Melanocyte of skin (primary cell): ENCODE measurements around the gene FAM76A. TPM values are rescaled to one million over a fixed set of nuclear protein-coding genes. Genes with fewer than 3 reads are reported as not detected.

Experiments used
- small RNA-seq, 2 donors: library from RNA; depleted of rRNA; stranded (forward); fragments of <200 nt; gene quantifications; one replicate each; pipeline ENCODE3, GENCODE V24; 2012
- total RNA-seq, 2 donors: library from RNA; depleted of rRNA; stranded (reverse); fragments of >200 nt; gene quantifications; 2 replicates each; pipeline ENCODE4 v1.2.3, GENCODE V29; 2012

The FAM76A gene
- 10 to 100 TPM; 28.6 to 43.7 TPM for total RNA-seq

GRCh38 chr1:27725374-27726172 is at the start of gene FAM76A:
TSS of gene FAM76A (plus strand) at chr1:27725961. CDS start at chr1:27726081, 120 bp downstream.

GRCh38 chr1:27772932-27773825 is 47.4 kb downstream of the FAM76A start, which contains the start of gene STX12:
TSS of gene STX12 (plus strand) at chr1:27773219. CDS start at chr1:27773308, 89 bp downstream.

Small RNAs within 50 kb of the gene (small RNA-seq; reads per million reads assigned to genes)
- gene AL020997.2, result 0.12 to 0.13 reads per million in 2 donors
- gene RNU6-424P, result 0 reads per million in 2 donors

Other genes with a start within 250 kb of the FAM76A start
- 10 to 100 TPM; 12.0 to 15.0 TPM for gene WASF2, start 235.8 kb upstream of the FAM76A start, total RNA-seq
- gene AHDC1, start 121.8 kb upstream of the FAM76A start, total RNA-seq, result 10 to 100 TPM in 1 of 2 donors, 1 to 10 TPM in 1; 8.3 to 10.3 TPM
- under 1 TPM in 1 of 2 donors, not detected in 1; 0.33 TPM for gene FGR, start 90.8 kb upstream of the FAM76A start, total RNA-seq
- 1,000 to 10,000 TPM; 1,453 to 4,818 TPM for gene IFI6, start 53.8 kb upstream of the FAM76A start, total RNA-seq
- 10 to 100 TPM; 50.6 to 57.5 TPM for gene STX12, start 47.3 kb downstream of the FAM76A start, total RNA-seq
- gene PPP1R8, start 104.8 kb downstream of the FAM76A start, total RNA-seq, result 10 to 100 TPM; 31.7 to 56.3 TPM
- 100 to 1,000 TPM; 129 to 211 TPM for gene THEMIS2, start 146.6 kb downstream of the FAM76A start, total RNA-seq
- 10 to 100 TPM; 30.3 to 48.0 TPM for gene RPA2, start 188.6 kb downstream of the FAM76A start, total RNA-seq
- gene SMPDL3B, start 209.0 kb downstream of the FAM76A start, total RNA-seq, result not detected
- gene XKR8, start 234.0 kb downstream of the FAM76A start, total RNA-seq, result 1 to 10 TPM; 4.8 to 9.7 TPM